CD1c-positive myeloid dendritic cell (primary cell): ENCODE data around the gene RTF2.

Source experiments
- DNase-seq: peaks from one replicate; pipeline ENCODE4 v3.0.0-alpha.2; 2016; ENCODE audit errors: extremely low spot score

RTF2 gene, protein sequence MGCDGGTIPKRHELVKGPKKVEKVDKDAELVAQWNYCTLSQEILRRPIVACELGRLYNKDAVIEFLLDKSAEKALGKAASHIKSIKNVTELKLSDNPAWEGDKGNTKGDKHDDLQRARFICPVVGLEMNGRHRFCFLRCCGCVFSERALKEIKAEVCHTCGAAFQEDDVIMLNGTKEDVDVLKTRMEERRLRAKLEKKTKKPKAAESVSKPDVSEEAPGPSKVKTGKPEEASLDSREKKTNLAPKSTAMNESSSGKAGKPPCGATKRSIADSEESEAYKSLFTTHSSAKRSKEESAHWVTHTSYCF

GRCh38 chr20:56468316-56469076, at the start of gene RTF2:
RTF2 (plus strand) TSS chr20:56468627; CDS start chr20:56468698, 71 bp downstream.
- peak; percentile 100 for DNase-seq

DNA sequence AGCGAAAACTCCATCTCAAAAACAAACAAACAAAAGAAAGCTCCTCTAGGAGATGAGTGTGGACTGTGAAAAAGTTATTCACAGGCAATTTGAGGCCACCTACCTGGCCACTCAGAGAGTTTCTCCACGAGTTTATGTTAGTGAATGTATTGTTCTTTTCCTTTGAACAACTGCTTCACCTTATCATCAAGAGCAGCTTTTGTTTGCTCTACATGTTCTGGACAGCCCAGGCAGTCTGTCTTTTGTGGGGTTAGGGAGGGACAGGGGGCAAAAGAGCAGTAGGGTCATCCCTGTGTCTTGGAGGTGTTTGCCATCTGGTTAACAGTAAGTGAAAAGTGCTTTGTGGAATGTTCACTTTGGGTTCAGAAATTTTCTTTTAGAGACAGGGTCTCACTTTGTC, 48.4 kb upstream of the RTF2 start:
- DNase-seq = no peak

GRCh38 chr20:56420940-56421688, 47.3 kb upstream of the RTF2 start:
- no peak for DNase-seq

GRCh38 chr20:56422076-56422823, 46.2 kb upstream of the RTF2 start:
- DNase-seq = peak; percentile 86

GRCh38 chr20:56422824-56423189, 45.6 kb upstream of the RTF2 start:
- no peak for DNase-seq

DNA sequence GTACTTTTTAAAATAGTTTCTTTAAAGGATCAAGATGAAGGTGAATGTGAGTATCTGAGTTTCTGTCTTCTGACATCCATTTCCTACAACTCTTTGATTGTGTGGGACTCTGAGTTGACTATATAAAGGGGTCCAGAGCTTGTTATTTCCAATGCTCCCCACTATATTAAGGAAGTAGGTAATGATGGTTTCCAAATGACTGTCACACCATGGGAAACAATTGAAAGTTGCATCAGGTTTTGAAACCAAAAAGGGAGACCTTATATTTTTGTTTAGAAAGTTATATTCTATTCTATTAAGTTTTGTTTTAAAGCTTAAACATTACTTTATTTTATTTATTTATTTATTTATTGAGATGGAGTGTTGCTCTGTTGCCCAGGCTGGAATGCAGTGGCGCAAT, 45.2 kb upstream of the RTF2 start:
- peak; percentile 79 for DNase-seq

DNA sequence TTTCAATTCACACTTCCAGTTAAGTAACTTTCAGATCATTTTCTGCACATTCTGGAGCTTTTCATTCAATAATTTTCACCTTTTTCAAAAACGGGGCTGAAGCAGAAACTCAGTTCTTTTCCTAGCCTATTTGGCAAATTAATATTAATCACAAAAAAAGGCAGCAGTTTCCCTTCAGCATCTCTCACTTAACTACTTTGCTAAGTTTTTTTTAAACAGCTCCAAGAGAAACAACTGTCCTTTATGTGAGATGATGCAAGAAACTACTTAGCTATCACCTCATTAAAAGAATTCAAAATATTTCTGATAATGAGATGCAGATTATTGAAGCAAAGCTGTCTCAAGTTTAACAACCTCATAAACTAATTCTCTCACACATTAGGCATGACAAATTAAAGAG, 44.5 kb upstream of the RTF2 start:
- no peak for DNase-seq

- no peak for DNase-seq
These were observed 43.5 kb upstream of the RTF2 start for GRCh38 chr20:56424931-56425330.

- DNase-seq = no peak
These were observed 42.4 kb upstream of the RTF2 start for GRCh38 chr20:56426026-56426425.

GRCh38 chr20:56426926-56427325, 41.5 kb upstream of the RTF2 start:
- DNase-seq = no peak

GRCh38 chr20:56427797-56428196, 40.6 kb upstream of the RTF2 start:
- DNase-seq = peak; percentile 68

- no peak for DNase-seq
These were observed 40.0 kb upstream of the RTF2 start for GRCh38 chr20:56428410-56428809.

DNA sequence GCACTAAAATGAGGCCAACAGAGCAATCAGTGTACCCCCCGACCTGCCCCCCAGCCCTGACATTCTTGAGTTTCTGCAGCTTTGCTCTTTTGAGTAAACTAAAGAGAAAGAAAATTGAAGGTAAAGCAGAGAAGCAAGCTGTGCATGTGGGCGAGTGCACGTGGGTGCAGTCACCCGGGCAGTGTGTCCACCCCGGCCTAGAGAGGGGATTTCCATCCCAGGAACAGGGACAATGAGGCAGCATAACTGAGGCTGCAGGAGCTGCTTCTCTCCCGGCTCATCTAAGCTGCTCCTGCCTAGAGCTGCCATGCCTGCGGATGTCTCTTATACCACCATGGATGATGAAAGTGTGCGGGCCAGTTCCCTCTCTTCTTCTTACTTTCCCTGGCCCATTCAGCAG, 39.5 kb upstream of the RTF2 start:
- DNase-seq = peak; percentile 46

GRCh38 chr20:56429502-56429901, 38.9 kb upstream of the RTF2 start:
- peak; percentile 81 for DNase-seq

DNA sequence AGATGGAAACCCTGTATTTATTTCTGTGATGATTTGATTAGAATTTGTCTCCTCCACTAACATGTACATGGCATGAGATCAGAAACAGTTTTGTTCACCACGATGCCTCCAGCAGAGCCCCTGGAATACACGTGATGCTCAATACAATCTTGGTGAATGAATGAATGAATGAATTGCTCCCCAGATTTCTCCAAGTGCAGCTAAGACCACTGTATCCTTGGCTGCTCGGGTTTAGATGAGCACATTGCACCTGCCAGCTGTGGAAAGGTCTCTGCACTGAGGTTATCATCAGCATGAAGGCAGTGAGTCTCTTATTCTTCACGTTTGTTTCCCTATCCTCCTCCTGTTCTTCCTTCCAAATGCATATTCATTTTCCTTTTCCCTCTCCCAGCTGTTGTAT, 38.5 kb upstream of the RTF2 start:
- no peak for DNase-seq

DNA sequence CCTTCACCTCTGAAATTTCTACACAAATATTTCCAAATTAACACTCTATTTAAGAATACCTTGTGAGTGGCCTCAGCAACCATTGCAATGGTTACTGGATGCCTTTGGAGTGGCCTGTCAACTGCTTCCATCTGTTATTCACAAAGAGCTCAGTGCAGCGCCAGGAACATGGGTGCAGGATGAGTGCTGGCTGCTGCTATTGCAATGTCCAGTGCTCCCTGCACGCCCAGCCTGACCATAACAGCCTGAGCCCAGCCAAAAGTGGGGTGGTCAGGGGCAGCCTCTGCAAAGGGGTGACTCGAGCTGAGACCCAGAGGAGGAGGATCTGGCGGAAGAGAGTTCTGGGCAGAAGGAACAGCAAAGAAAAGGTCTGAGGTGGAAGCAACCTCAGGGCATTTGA, 38.0 kb upstream of the RTF2 start:
- DNase-seq = no peak

GRCh38 chr20:56430957-56431356, 37.5 kb upstream of the RTF2 start:
- no peak for DNase-seq

- no peak for DNase-seq
These were observed 37.0 kb upstream of the RTF2 start for GRCh38 chr20:56431471-56431870.

GRCh38 chr20:56433221-56433879, 35.1 kb upstream of the RTF2 start:
- peak; percentile 68 for DNase-seq

DNA sequence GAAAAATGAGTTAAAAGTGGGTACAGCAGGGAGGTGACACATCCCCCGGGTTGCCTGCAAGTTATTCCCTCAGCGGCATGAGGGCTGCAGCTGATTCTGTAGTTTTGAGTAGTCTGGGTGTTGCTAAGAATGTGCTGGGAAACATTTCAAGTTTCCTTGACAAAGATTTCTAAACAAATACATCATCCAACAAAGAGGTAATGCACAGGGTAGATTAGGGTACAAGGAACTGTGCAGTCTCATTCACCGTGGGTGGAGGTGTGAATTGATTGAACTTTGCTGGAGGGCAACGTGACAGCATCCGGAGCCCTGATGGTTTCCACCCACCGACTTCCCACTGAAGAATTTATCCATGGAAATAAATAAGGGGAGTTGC, 34.6 kb upstream of the RTF2 start:
- DNase-seq = peak; percentile 81

GRCh38 chr20:56437196-56437960, 31.0 kb upstream of the RTF2 start:
- no peak for DNase-seq
